DND-41 (cell line): ENCODE measurements around the gene NUP50.

Experiments used
- ATAC-seq: fragments of 200-7000 bp; cut with Tn5 transposase; 3 replicates; pipeline ENCODE4 v1.9.1; 2021; ENCODE audit warnings: low read depth; ENCODE audit not compliant: insufficient read depth
- DNase-seq: peaks from one replicate; pipeline ENCODE4 v3.0.0-alpha.2; 2020
- H2AFZ ChIP-seq: 2 replicates; pipeline ENCODE4 v1.6.0; 2012; ENCODE audit warnings: low read depth, low read length
- H3K27ac ChIP-seq: 2 replicates; pipeline ENCODE4 v1.5.1; 2012; ENCODE audit warnings: low read length, inconsistent platforms
- H3K27me3 ChIP-seq: fragments of 200-600 bp; sonication (generic); 2 replicates; pipeline ENCODE4 v1.6.0; 2012; ENCODE audit warnings: low read length, mild to moderate bottlenecking, inconsistent platforms; ENCODE audit not compliant: insufficient read depth, poor library complexity
- H3K36me3 ChIP-seq: 2 replicates; pipeline ENCODE4 v1.5.1; 2012; ENCODE audit warnings: low read length, inconsistent platforms; ENCODE audit not compliant: insufficient read depth
- H3K4me1 ChIP-seq: 2 replicates; pipeline ENCODE4 v1.5.1; 2012; ENCODE audit warnings: mild to moderate bottlenecking, low read length; ENCODE audit not compliant: insufficient read depth
- H3K4me2 ChIP-seq: 2 replicates; pipeline ENCODE4 v1.6.0; 2012; ENCODE audit warnings: mild to moderate bottlenecking, moderate library complexity, low read length, inconsistent platforms; ENCODE audit not compliant: insufficient read depth
- H3K4me3 ChIP-seq, 2 experiments: fragments of 200-600 bp in 1 of 2; shearing (Covaris generic) in 1 of 2; 2 replicates each; pipeline ENCODE4 v1.5.1; 2012 to 2016; ENCODE audit warnings: inconsistent platforms in 2 of 2, low read length in 2 of 2, mild to moderate bottlenecking in 2 of 2, low read depth in 1 of 2, moderate library complexity in 1 of 2
- H3K79me2 ChIP-seq: 2 replicates; pipeline ENCODE4 v1.6.0; 2012; ENCODE audit warnings: low read length, inconsistent platforms; ENCODE audit not compliant: insufficient read depth
- H3K9ac ChIP-seq: 2 replicates; pipeline ENCODE4 v1.6.0; 2012; ENCODE audit warnings: low read depth, mild to moderate bottlenecking, inconsistent platforms, low read length, moderate library complexity
- H3K9me3 ChIP-seq: 2 replicates; pipeline ENCODE4 v1.5.1; 2012; ENCODE audit warnings: low read length, moderate library complexity, mild to moderate bottlenecking, inconsistent platforms; ENCODE audit not compliant: insufficient read depth, severe bottlenecking
- H4K20me1 ChIP-seq: 2 replicates; pipeline ENCODE4 v1.6.0; 2012; ENCODE audit warnings: low read length; ENCODE audit not compliant: insufficient read depth
- EZH2 ChIP-seq: IDR thresholded peaks from 3 replicates; pipeline ENCODE4 v1.6.1; 2012; ENCODE audit warnings: borderline replicate concordance, low read depth, mild to moderate bottlenecking, moderate library complexity, low read length, inconsistent platforms; ENCODE audit not compliant: severe bottlenecking
- TF ChIP-seq, protein P1 (sequence below): IDR thresholded peaks from 2 replicates; pipeline ENCODE4 v1.5.1; 2012; ENCODE audit warnings: borderline replicate concordance, low read length, moderate library complexity, mild to moderate bottlenecking; ENCODE audit not compliant: poor library complexity, severe bottlenecking; ENCODE audit errors: extremely low read depth

Gene NUP50

GRCh38 chr22:45164270-45165088 is 754 bp downstream of the NUP50 start:
- H3K9ac ChIP-seq: peak overlapping the region; percentile 82
- peak; percentile 63 for ATAC-seq
- peaks cover 67% of the 10 kb centered on the region for H3K4me1 ChIP-seq
- H3K27ac ChIP-seq: peak overlapping the region; percentile 89
- peak; percentile 56 for DNase-seq
- H2AFZ ChIP-seq: peak overlapping the region; percentile 80
- H3K9me3 ChIP-seq: no peaks in the 10 kb centered on the region
- peaks cover 38% of the 10 kb centered on the region for H3K36me3 ChIP-seq
- TF ChIP-seq, protein P1, sequence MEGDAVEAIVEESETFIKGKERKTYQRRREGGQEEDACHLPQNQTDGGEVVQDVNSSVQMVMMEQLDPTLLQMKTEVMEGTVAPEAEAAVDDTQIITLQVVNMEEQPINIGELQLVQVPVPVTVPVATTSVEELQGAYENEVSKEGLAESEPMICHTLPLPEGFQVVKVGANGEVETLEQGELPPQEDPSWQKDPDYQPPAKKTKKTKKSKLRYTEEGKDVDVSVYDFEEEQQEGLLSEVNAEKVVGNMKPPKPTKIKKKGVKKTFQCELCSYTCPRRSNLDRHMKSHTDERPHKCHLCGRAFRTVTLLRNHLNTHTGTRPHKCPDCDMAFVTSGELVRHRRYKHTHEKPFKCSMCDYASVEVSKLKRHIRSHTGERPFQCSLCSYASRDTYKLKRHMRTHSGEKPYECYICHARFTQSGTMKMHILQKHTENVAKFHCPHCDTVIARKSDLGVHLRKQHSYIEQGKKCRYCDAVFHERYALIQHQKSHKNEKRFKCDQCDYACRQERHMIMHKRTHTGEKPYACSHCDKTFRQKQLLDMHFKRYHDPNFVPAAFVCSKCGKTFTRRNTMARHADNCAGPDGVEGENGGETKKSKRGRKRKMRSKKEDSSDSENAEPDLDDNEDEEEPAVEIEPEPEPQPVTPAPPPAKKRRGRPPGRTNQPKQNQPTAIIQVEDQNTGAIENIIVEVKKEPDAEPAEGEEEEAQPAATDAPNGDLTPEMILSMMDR: no peak
- TF ChIP-seq EZH2: no peak
- H3K79me2 ChIP-seq: peaks cover 94% of the 10 kb centered on the region
- H3K27me3 ChIP-seq: no peaks in the 10 kb centered on the region
- H3K4me2 ChIP-seq: peak overlapping the region; percentile 76
- peak overlapping the region; percentile 87 to 90 for H3K4me3 ChIP-seq
- peaks cover 37% of the 10 kb centered on the region for H4K20me1 ChIP-seq

- H3K79me2 ChIP-seq: peaks cover 95% of the 10 kb centered on the region
- TF ChIP-seq EZH2: no peak
- TF ChIP-seq, protein P1: no peak
- H3K4me1 ChIP-seq: peaks cover 61% of the 10 kb centered on the region
- no peak overlapping the region for H3K4me3 ChIP-seq
- H3K4me2 ChIP-seq: peak overlapping the region; percentile 37; the same call in 1 of the 2 replicates
- peaks cover 39% of the 10 kb centered on the region for H4K20me1 ChIP-seq
- H3K9ac ChIP-seq: no peak overlapping the region
- no peak for ATAC-seq
- no peak overlapping the region for H2AFZ ChIP-seq
- no peak overlapping the region for H3K27ac ChIP-seq
- H3K36me3 ChIP-seq: peaks cover 62% of the 10 kb centered on the region
- DNase-seq: no peak
- no peaks in the 10 kb centered on the region for H3K9me3 ChIP-seq
- no peaks in the 10 kb centered on the region for H3K27me3 ChIP-seq
Measured at GRCh38 chr22:45166932-45167331, 3.2 kb downstream of the NUP50 start.

DNA sequence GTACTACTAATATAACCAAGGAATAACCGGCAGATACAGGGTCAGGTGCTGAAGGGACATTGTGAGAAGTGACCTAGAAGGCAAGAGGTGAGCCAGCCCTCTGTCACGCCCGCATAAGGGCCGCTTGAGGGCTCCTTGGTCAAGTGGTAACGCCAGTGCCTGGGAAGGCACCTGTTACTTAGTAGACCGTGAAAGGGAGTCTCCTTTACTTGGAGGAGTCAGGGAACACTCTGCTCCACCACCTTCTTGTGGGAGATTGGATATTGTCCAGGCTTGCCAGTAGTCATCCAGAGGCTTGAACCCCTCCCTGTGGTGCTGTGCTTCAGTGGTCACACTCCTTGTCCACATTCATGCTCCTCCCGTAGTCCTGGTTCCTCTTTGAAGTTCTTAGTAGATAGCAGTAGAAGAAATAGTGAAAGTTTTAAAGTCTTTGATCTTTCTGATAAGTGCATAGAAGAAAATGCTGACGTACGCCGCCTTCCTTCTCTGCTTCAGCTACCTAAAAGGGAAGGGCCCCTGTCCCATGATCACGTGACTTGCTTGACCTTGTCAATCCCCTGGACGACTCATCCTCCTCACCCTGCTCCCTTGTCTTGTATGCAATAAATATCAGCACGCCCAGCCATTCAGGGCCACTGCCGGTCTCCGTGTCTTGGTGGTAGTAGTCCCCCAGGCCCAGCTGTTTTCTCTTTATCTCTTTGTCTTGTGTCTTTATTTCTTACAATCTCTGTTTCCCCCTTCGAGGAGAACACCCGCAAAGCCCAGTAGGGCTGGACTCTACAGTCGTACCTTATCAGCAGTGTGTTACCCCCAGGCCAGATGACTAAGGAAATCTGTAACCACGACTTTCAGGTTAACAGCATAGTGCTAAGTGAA is 6.1 kb downstream of the NUP50 start:
- H3K4me2 ChIP-seq: no peak overlapping the region
- no peak overlapping the region for H3K27ac ChIP-seq
- no peak for TF ChIP-seq EZH2
- TF ChIP-seq, protein P1: no peak
- peaks cover 56% of the 10 kb centered on the region for H3K4me1 ChIP-seq
- ATAC-seq (no peak), DNase-seq (no peak)
- no peaks in the 10 kb centered on the region for H3K27me3 ChIP-seq
- peaks cover 91% of the 10 kb centered on the region for H3K36me3 ChIP-seq
- no peaks in the 10 kb centered on the region for H3K9me3 ChIP-seq
- no peak overlapping the region for H2AFZ ChIP-seq
- peaks cover 98% of the 10 kb centered on the region for H3K79me2 ChIP-seq
- H3K4me3 ChIP-seq: no peak overlapping the region
- peaks cover 56% of the 10 kb centered on the region for H4K20me1 ChIP-seq
- no peak overlapping the region for H3K9ac ChIP-seq
